Osteoblast (primary cell): ENCODE data around the gene GRAMD1B. TPM values are rescaled to one million over a fixed set of nuclear protein-coding genes. Genes with fewer than 3 reads are reported as not detected.

ENCODE experiments used
- DNase-seq: peaks from one replicate; pipeline ENCODE4 v3.0.0; 2011; ENCODE audit warnings: low spot score, mixed read lengths; ENCODE audit not compliant: insufficient read length; ENCODE audit errors: missing footprints
- H2AFZ ChIP-seq: 2 replicates; pipeline ENCODE4 v1.6.0; 2011; ENCODE audit warnings: mild to moderate bottlenecking, low read length
- H3K27ac ChIP-seq: 2 replicates; pipeline ENCODE4 v1.5.1; 2011; ENCODE audit warnings: mild to moderate bottlenecking, low read depth, low read length, moderate library complexity
- H3K27me3 ChIP-seq: 2 replicates; pipeline ENCODE4 v1.6.0; 2012; ENCODE audit warnings: mild to moderate bottlenecking, control low read depth, inconsistent platforms, low read length, moderate library complexity; ENCODE audit not compliant: insufficient read depth
- H3K36me3 ChIP-seq: 2 replicates; pipeline ENCODE4 v1.5.1; 2011; ENCODE audit warnings: mild to moderate bottlenecking, low read length, control low read depth, moderate library complexity; ENCODE audit not compliant: insufficient read depth
- H3K4me1 ChIP-seq: 2 replicates; pipeline ENCODE4 v1.5.1; 2011; ENCODE audit warnings: mild to moderate bottlenecking, low read length, control low read depth, moderate library complexity; ENCODE audit not compliant: insufficient read depth
- H3K4me2 ChIP-seq: 2 replicates; pipeline ENCODE4 v1.6.0; 2011; ENCODE audit warnings: mild to moderate bottlenecking, low read length; ENCODE audit not compliant: insufficient read depth
- H3K4me3 ChIP-seq: fragments of 200-600 bp; sonication (generic); 3 replicates; pipeline ENCODE4 v1.5.1; 2012; ENCODE audit warnings: mild to moderate bottlenecking, low read length, inconsistent platforms; ENCODE audit not compliant: insufficient read depth
- H3K79me2 ChIP-seq: 2 replicates; pipeline ENCODE4 v1.6.0; 2012; ENCODE audit warnings: mild to moderate bottlenecking, low read length, control low read depth, inconsistent platforms; ENCODE audit not compliant: insufficient read depth
- H3K9me3 ChIP-seq: 2 replicates; pipeline ENCODE4 v1.5.1; 2011; ENCODE audit warnings: low read depth, low read length, control low read depth
- H4K20me1 ChIP-seq: 2 replicates; pipeline ENCODE4 v1.6.0; 2012; ENCODE audit warnings: mild to moderate bottlenecking, low read length, control low read depth; ENCODE audit not compliant: insufficient read depth
- CTCF ChIP-seq: IDR thresholded peaks from 2 replicates; pipeline ENCODE4 v1.5.1; 2011; ENCODE audit warnings: mild to moderate bottlenecking, low read depth, low read length, moderate library complexity; ENCODE audit errors: extremely low read depth
- total RNA-seq: library from RNA; depleted of rRNA; stranded (reverse); fragments of >200 nt; gene quantifications from 2 replicates; pipeline ENCODE4 v1.2.3, GENCODE V29; 2012

Gene GRAMD1B
- total RNA-seq, 1 donor = 15.2 TPM

GRCh38 chr11:123434262-123434661, 4.2 kb downstream of the GRAMD1B start:
- peak; percentile 38 for TF ChIP-seq CTCF
- Histone ChIP-seq H4K20me1 (peaks cover 17% of the 10 kb centered on the region), H2AFZ (no peak overlapping the region), H3K9me3 (no peaks in the 10 kb centered on the region), H3K27ac (no peak overlapping the region), H3K79me2 (peaks cover 81% of the 10 kb centered on the region), H3K4me1 (peaks cover 42% of the 10 kb centered on the region), H3K4me2 (no peak overlapping the region), H3K4me3 (no peak overlapping the region), H3K27me3 (no peaks in the 10 kb centered on the region), H3K36me3 (peaks cover 14% of the 10 kb centered on the region)
- no peak for DNase-seq

GRCh38 chr11:123434911-123435310, 4.8 kb downstream of the GRAMD1B start:
- H3K27ac ChIP-seq = no peak overlapping the region
- peaks cover 41% of the 10 kb centered on the region for H3K4me1 ChIP-seq
- DNase-seq = peak; percentile 58
- no peak overlapping the region for H3K4me3 ChIP-seq
- peaks cover 18% of the 10 kb centered on the region for H4K20me1 ChIP-seq
- no peak overlapping the region for H3K4me2 ChIP-seq
- H3K79me2 ChIP-seq = peaks cover 87% of the 10 kb centered on the region
- no peaks in the 10 kb centered on the region for H3K27me3 ChIP-seq
- peaks cover 14% of the 10 kb centered on the region for H3K36me3 ChIP-seq
- H2AFZ ChIP-seq = no peak overlapping the region
- H3K9me3 ChIP-seq = no peaks in the 10 kb centered on the region
- TF ChIP-seq CTCF = no peak

- no peak overlapping the region for H2AFZ ChIP-seq
- H3K79me2 ChIP-seq = peaks cover 93% of the 10 kb centered on the region
- H3K4me3 ChIP-seq = no peak overlapping the region
- TF ChIP-seq CTCF = no peak
- H3K27me3 ChIP-seq = no peaks in the 10 kb centered on the region
- H4K20me1 ChIP-seq = peaks cover 12% of the 10 kb centered on the region
- peak overlapping the region; percentile 21 for H3K27ac ChIP-seq
- H3K4me2 ChIP-seq = peak overlapping the region; percentile 17
- no peak for DNase-seq
- no peaks in the 10 kb centered on the region for H3K9me3 ChIP-seq
- peaks cover 28% of the 10 kb centered on the region for H3K4me1 ChIP-seq
- H3K36me3 ChIP-seq = peaks cover 14% of the 10 kb centered on the region
Observed at GRCh38 chr11:123437236-123437979, 7.3 kb downstream of the GRAMD1B start.

GRCh38 chr11:123438131-123438627, 8.1 kb downstream of the GRAMD1B start:
- peaks cover 12% of the 10 kb centered on the region for H4K20me1 ChIP-seq
- peak overlapping the region; percentile 47 for H2AFZ ChIP-seq
- H3K4me2 ChIP-seq = peak overlapping the region; percentile 15
- peak; percentile 64 for DNase-seq
- H3K36me3 ChIP-seq = peaks cover 14% of the 10 kb centered on the region
- peak overlapping the region; percentile 21 for H3K27ac ChIP-seq
- peaks cover 93% of the 10 kb centered on the region for H3K79me2 ChIP-seq
- peak overlapping the region; percentile 7 for H3K4me3 ChIP-seq
- no peaks in the 10 kb centered on the region for H3K27me3 ChIP-seq
- no peaks in the 10 kb centered on the region for H3K9me3 ChIP-seq
- no peak for TF ChIP-seq CTCF
- H3K4me1 ChIP-seq = peaks cover 24% of the 10 kb centered on the region
